GM19468 (cell line): ENCODE data around the gene CALN1.
"Not testable (repeated sequence)": the region's sequence is repeated elsewhere in the genome, so short reads cannot be mapped to it uniquely, and the experiment has no call there.

Source experiments
- ATAC-seq: cut with Tn5 transposase; IDR thresholded peaks from one replicate; pipeline ENCODE4 v1.9.1; 2021; ENCODE audit warnings: mild to moderate bottlenecking, moderate library complexity, moderate number of reproducible peaks; ENCODE audit not compliant: unreplicated experiment; ENCODE audit errors: extremely low read depth

CALN1 gene

GRCh38 chr7:71780282-71780681, 631.9 kb downstream of the CALN1 start:
- ATAC-seq = no peak

DNA sequence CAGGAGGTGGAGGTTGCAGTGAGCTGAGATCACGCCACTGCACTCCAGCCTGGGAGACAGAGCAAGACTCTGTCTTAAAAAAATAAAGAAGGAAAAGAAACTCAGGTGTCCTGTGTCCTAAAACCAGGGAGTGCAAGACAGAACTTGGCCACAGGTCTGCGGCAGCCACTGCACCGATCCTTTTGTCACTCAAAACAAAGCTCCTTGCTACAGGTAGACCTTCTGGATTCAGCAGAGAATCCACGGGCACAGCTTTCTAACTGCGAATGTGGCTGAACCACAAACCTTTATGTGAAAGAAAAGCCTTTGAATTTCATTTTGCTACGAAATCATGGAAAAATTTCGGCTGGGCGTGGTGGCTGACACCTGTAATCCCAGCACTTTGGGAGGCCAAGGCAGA, 634.9 kb downstream of the CALN1 start:
- no peak for ATAC-seq

- no peak for ATAC-seq
Measured at GRCh38 chr7:71776726-71777125, 635.4 kb downstream of the CALN1 start.

- no peak for ATAC-seq
Measured at GRCh38 chr7:71775648-71776047, 636.5 kb downstream of the CALN1 start.

DNA sequence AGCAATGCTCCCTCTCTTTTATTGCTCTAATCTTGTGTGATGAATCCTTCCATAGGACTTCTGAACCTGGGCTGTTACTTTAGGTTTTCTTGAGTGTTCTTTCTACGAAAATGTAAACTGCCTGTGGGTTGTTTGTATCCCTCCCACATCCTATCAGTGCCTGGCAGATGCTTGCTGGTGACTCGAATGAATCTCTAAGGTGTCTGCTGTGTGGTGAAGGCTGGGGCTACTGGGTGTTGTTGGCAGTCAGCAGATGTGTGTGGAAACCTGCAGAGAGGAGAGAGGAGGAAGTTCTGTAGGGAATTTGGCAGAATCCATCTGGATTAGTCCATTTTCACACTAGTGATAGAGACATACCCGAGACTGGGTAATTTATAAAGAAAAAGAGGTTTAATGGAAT, 639.4 kb downstream of the CALN1 start:
- no peak for ATAC-seq

DNA sequence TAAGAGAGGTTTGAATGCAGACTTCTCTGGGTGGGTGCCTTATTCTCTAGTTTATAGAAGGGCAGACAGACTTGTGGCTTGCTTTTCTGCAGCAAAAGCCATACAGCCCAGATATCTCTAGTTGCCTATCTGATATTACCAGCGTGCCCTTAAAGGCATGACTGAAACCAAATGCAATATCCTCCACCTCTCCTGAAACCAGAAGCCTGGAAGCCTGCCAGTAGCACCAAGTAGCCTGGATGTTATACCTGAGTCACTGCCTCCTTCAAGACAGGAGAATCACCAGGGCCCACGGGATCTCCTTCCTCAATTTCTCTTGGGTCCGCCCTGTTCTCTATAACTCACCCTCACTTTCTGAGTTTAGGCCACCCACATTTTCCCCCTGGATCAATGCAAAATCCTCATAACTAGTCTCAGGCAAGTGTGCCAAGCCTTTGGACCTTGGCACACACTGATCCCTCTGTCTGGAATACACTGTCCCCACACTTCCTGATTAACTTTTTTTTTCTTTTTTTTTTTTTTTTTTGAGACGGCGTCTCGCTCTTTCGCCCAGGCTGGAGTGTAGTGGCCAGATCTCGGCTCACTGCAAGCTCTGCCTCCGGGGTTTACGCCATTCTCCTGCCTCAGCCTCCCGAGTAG, 641.8 kb downstream of the CALN1 start:
- ATAC-seq = no peak

GRCh38 chr7:71769326-71769725, 642.8 kb downstream of the CALN1 start:
- no peak for ATAC-seq

- no peak for ATAC-seq
Measured at GRCh38 chr7:71768450-71768849, 643.7 kb downstream of the CALN1 start.

DNA sequence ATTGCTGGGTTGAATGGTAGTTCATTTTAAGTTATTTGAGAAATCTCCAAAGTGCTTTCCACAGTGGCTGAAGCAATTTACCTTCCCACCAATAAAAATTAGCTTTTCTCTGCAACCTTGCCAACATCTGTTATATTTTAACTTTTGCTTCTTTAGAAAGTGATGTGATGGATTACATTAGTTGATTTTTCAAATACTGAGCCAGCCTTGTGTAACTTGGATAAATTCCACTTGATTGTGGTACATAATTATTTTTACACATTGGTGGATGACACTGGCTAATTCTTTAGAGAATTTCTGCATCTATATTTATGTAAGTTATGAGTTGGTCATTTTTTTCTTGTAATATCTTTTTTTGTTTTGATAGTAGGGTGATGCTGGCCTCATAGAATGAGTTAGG, 646.1 kb downstream of the CALN1 start:
- no peak for ATAC-seq

GRCh38 chr7:71761336-71761735, 650.8 kb downstream of the CALN1 start:
- ATAC-seq = no peak

- ATAC-seq = no peak
Measured at GRCh38 chr7:71754828-71755227, 657.3 kb downstream of the CALN1 start.

- no peak for ATAC-seq
Measured at GRCh38 chr7:71753956-71754664, 658.0 kb downstream of the CALN1 start.

DNA sequence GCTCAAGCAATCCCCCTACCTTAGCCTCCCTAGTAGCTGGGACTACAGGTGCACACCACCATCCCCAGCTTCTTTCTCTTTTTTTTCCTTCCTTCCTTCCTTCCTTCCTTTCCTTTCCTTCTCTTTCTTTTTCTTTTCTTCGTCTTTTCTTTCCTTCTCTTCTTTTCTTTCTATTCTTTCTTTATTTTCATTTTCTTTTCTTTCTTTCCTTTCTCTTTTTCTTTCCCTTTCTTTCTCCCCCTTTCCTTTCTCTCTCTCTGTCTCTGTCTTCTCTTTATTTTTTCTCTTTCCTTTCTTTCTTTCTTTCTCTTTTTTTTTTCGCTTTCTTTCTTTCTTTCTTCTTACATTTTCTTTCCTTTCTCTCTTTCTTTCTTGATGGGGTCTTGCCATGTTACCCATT, 658.9 kb downstream of the CALN1 start:
- no peak for ATAC-seq

DNA sequence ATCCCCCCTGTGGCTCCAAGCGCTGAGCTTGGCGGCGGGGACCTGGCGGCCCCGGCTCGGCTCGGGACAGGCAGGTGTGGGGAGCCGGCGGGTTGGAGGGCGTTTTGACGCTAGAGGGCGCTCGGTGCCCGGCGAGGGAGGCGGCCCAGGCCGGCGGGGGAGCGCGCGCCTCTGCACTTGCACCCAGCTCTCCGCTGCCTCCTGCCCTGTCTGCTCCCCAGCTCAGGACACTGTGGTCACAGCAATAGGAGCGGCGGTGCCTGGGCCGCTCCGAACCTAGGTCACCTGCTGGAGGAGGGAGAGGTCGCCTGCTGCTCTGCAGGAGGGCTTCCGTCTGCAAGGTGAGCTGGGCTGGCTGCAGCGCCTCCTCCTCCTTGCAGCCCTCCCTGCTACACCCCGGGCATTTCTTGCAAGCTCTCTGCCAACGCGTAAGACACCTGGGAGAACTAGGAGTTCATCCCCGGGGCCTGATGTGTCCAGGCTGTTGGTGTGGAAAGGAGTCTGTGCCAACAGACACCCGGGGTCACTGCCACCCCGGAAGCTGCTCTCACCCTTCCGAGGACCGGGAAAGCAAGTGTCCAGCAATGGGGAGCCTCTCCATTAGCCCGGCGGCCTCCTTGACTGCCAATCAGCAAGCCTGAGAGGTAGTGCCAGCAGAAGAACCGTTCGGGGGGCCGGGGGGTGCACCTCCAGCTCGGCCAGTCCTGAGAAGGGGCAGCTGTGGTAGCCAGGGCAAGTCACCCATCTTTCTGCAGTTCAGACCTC, 659.8 kb downstream of the CALN1 start:
- ATAC-seq = no peak

DNA sequence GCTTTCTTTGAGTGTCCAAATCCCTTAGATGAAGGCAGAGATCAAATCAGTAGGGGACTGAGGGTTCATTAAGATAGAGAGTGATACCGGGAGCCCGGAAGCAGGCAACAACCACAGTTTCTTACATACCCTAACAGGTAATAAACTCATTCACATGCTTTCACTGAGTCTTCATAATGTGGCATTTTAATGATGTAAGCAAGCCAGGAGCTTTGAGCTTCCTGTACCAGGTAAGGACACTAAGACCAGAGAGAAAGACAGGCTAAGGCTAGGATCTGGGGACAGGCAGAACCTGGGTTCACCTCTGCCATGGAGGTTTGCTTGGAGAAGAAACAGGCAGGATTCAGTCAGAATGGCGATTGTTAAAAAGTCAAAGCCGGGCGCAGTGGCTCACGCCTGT, 661.8 kb downstream of the CALN1 start:
- ATAC-seq = no peak

DNA sequence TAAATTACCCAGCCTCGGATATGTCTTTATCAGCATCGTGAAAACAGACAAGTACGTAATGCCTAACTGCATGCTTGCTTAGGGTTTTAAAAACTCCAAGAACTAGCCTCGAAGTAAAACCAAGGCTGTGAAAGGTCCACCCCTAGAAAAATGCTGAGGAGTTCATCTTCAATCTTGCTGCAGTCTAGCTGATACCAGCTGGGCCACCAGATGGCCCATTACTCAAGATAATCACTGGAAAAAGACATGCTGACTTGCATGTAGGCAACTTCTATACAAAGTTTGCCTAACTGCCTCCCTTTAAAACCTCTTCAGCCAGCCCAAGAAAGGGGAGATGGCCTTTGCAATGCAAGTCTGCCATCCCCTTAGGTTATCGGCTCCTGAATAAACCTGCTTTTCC, 666.1 kb downstream of the CALN1 start:
- ATAC-seq = no peak

DNA sequence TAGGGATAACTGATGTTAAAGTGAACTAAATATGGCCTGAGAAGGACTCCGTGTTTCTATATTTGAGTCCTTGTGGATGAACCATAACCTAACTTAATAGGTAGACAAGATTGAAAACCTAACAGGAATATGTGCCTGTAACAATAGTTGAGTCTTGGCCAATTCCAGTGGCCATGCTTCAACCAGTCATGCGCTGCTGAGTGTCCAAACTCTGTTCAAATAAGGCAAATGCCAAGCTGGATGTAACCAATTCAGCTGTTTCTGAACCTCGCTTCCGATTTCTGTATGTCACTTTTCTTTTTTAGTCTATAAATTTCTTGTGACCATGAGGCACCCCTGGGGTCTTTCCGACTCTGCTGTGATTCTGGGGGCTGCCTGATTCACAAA, 672.0 kb downstream of the CALN1 start:
- no peak for ATAC-seq

GRCh38 chr7:71739520-71740173, 672.5 kb downstream of the CALN1 start:
- ATAC-seq = no peak

- not testable (repeated sequence) for ATAC-seq
Measured at GRCh38 chr7:71737931-71738540, 674.1 kb downstream of the CALN1 start.

DNA sequence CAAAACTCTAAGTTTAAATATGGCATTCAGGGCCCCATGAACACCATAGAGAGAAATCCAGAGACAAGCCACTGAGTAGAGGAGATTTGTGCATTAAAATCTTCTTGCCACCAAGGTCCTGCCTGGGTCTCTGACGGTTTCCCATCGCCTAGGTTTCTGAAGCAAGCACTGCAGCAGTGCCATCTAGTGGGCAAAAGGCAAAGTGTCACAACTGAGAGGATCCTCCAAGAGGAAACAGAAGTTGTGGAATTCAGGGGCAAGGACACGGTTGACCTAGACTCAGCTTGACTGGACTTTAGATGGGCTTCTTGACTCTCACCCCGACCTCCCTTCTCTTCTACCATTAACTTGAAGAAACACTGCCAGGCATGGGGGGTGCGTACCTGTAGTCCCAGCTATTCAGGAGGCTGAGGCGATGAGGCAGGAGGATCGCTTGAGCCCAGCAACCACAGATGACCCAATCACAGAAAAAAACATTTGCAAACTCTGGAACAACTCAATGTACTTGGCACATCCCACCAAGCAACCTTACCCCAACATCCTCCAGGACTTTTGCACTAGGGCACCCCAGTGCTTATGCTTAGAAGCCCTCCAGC, 676.1 kb downstream of the CALN1 start:
- no peak for ATAC-seq
